Activated CD8-positive, alpha-beta memory T cell treated with anti-CD3 and anti-CD28 coated beads, Interleukin-2, amount 10 ng/mL, durations not matched to agents 7 days and 5 days (primary cell): Measurements from ENCODE around the gene IVNS1ABP. TPM values are rescaled to one million over a fixed set of nuclear protein-coding genes. Genes with fewer than 3 reads are reported as not detected.

Source experiments
- ATAC-seq: fragments of 150-1000 bp; cut with Tn5 transposase; one replicate; pipeline ENCODE4 v1.10.0; 2021; ENCODE audit warnings: moderate library complexity
- CTCF ChIA-PET: fragments of 350-600 bp; sonication (Branson Sonifier 250); formaldehyde crosslinking; loops from one replicate; lab custom pipeline; 2021; ENCODE audit warnings: antibody characterized with exemption; lab: Charles Lee
- DNase-seq: peaks from one replicate; pipeline ENCODE4 v3.0.0-alpha.2; 2020
- H3K27ac Mint-ChIP-seq: one replicate; pipeline ENCODE4 v1.8.0; 2021; ENCODE audit warnings: mild to moderate bottlenecking, mixed read lengths
- H3K27me3 Mint-ChIP-seq: one replicate; pipeline ENCODE4 v1.8.0; 2021; ENCODE audit warnings: mixed read lengths
- H3K36me3 Mint-ChIP-seq: one replicate; pipeline ENCODE4 v1.8.0; 2021; ENCODE audit warnings: mild to moderate bottlenecking, mixed read lengths
- H3K4me1 Mint-ChIP-seq: one replicate; pipeline ENCODE4 v1.8.0; 2021; ENCODE audit warnings: mixed read lengths
- H3K4me3 Mint-ChIP-seq: one replicate; pipeline ENCODE4 v1.8.0; 2021; ENCODE audit warnings: mild to moderate bottlenecking, moderate library complexity, mixed read lengths
- H3K9me3 Mint-ChIP-seq: one replicate; pipeline ENCODE4 v1.8.0; 2022; ENCODE audit warnings: low read depth, mixed read lengths
- total RNA-seq, 2 experiments: library from RNA; stranded (reverse); gene quantifications; one replicate each; pipeline ENCODE4 v1.2.3, GENCODE V29; 2021

IVNS1ABP gene
- total RNA-seq, 2 experiments from 2014 or later: 251 to 509 TPM

- Mint-ChIP-seq H3K36me3 (peaks cover 77% of the 10 kb centered on the region), H3K27ac (no peak overlapping the region)
Observed at GRCh38 chr1:185308126-185308525, 8.9 kb downstream of the IVNS1ABP start.

GRCh38 chr1:185305419-185305818 lies 11.6 kb downstream of the IVNS1ABP start:
- Mint-ChIP-seq H3K27me3 (no peaks in the 10 kb centered on the region), H3K9me3 (no peaks in the 10 kb centered on the region), H3K4me3 (no peak overlapping the region), H3K4me1 (peaks cover 26% of the 10 kb centered on the region), H3K36me3 (peaks cover 70% of the 10 kb centered on the region), H3K27ac (peak overlapping the region; percentile 49)
- ATAC-seq (peak; percentile 24), DNase-seq (no peak)
- CTCF ChIA-PET: interaction anchor here (1.3 to 1.6 kb wide), 2 partner anchors 11 to 375 kb away, joined by 3 to 7 read pairs; partner anchors contain the start of gene IVNS1ABP

More at GRCh38 chr1:185308126-185308525, 8.9 kb downstream of the IVNS1ABP start:
- Mint-ChIP-seq H3K9me3 (no peaks in the 10 kb centered on the region), H3K4me1 (peaks cover 42% of the 10 kb centered on the region), H3K27me3 (no peaks in the 10 kb centered on the region), H3K4me3 (no peak overlapping the region)
- CTCF ChIA-PET: interaction anchor here (1.6 kb wide), 1 partner anchor 373 kb away, joined by 5 read pairs; no protein-coding TSS in a partner anchor
- no peak for ATAC-seq
- no peak for DNase-seq

- no peak for DNase-seq
- CTCF ChIA-PET: interaction anchor here (0.6 to 1.5 kb wide), 3 partner anchors 192 to 370 kb away, joined by 3 to 6 read pairs (median 3); no protein-coding TSS in a partner anchor
- Mint-ChIP-seq H3K27me3 (no peaks in the 10 kb centered on the region), H3K27ac (no peak overlapping the region), H3K4me1 (peaks cover 15% of the 10 kb centered on the region), H3K9me3 (no peaks in the 10 kb centered on the region), H3K4me3 (no peak overlapping the region), H3K36me3 (peaks cover 75% of the 10 kb centered on the region)
- no peak for ATAC-seq
Observed at GRCh38 chr1:185300152-185300551, 16.9 kb downstream of the IVNS1ABP start.

- ATAC-seq: no peak
- Mint-ChIP-seq H3K9me3 (no peaks in the 10 kb centered on the region), H3K36me3 (peaks cover 72% of the 10 kb centered on the region), H3K4me3 (no peak overlapping the region), H3K27me3 (no peaks in the 10 kb centered on the region), H3K4me1 (peaks cover 9% of the 10 kb centered on the region), H3K27ac (no peak overlapping the region)
- DNase-seq: no peak
- CTCF ChIA-PET: interaction anchor here (0.5 kb wide), 1 partner anchor 28 kb away, joined by 3 read pairs; no protein-coding TSS in a partner anchor
Observed at GRCh38 chr1:185297982-185298381, 19.1 kb downstream of the IVNS1ABP start.

- Mint-ChIP-seq H3K4me3 (no peak overlapping the region), H3K36me3 (peaks cover 68% of the 10 kb centered on the region), H3K27me3 (no peaks in the 10 kb centered on the region), H3K4me1 (peaks cover 9% of the 10 kb centered on the region), H3K9me3 (no peaks in the 10 kb centered on the region), H3K27ac (no peak overlapping the region)
- CTCF ChIA-PET: interaction anchor here (1.0 kb wide), 1 partner anchor 81 kb away, joined by 5 read pairs; no protein-coding TSS in a partner anchor
- ATAC-seq (no peak), DNase-seq (no peak)
Observed at GRCh38 chr1:185295091-185295490, 22.0 kb downstream of the IVNS1ABP start.

GRCh38 chr1:185293967-185294542 lies 23.0 kb downstream of the IVNS1ABP start:
- Mint-ChIP-seq H3K36me3 (peaks cover 67% of the 10 kb centered on the region), H3K27ac (no peak overlapping the region), H3K4me3 (no peak overlapping the region), H3K27me3 (no peaks in the 10 kb centered on the region), H3K9me3 (no peaks in the 10 kb centered on the region), H3K4me1 (peaks cover 14% of the 10 kb centered on the region)
- ATAC-seq (no peak), DNase-seq (no peak)
- CTCF ChIA-PET: interaction anchor here (1.0 to 1.2 kb wide), 3 partner anchors 22 to 266 kb away, joined by 3 read pairs; no protein-coding TSS in a partner anchor

- CTCF ChIA-PET: interaction anchor here (0.7 kb wide), 2 partner anchors 207 to 355 kb away, joined by 3 read pairs; no protein-coding TSS in a partner anchor
- Mint-ChIP-seq H3K27me3 (no peaks in the 10 kb centered on the region), H3K4me3 (no peak overlapping the region), H3K4me1 (peaks cover 16% of the 10 kb centered on the region), H3K27ac (no peak overlapping the region), H3K36me3 (peaks cover 55% of the 10 kb centered on the region), H3K9me3 (no peaks in the 10 kb centered on the region)
- ATAC-seq: no peak
- DNase-seq: no peak
Observed at GRCh38 chr1:185292237-185292636, 24.8 kb downstream of the IVNS1ABP start.

- H3K36me3 Mint-ChIP-seq: peaks cover 50% of the 10 kb centered on the region
Observed at GRCh38 chr1:185291652-185292051, 25.4 kb downstream of the IVNS1ABP start.

GRCh38 chr1:185291159-185291558 lies 25.9 kb downstream of the IVNS1ABP start:
- Mint-ChIP-seq H3K9me3 (no peaks in the 10 kb centered on the region), H3K27me3 (no peaks in the 10 kb centered on the region), H3K4me3 (no peak overlapping the region), H3K27ac (no peak overlapping the region), H3K36me3 (peaks cover 45% of the 10 kb centered on the region), H3K4me1 (peaks cover 16% of the 10 kb centered on the region)
- DNase-seq: no peak
- peak; percentile 31 for ATAC-seq
- CTCF ChIA-PET: no interaction called here

More at GRCh38 chr1:185291652-185292051, 25.4 kb downstream of the IVNS1ABP start:
- CTCF ChIA-PET: interaction anchor here (0.7 kb wide), 1 partner anchor 207 kb away, joined by 3 read pairs; no protein-coding TSS in a partner anchor
- ATAC-seq: no peak
- Mint-ChIP-seq H3K4me1 (peaks cover 16% of the 10 kb centered on the region), H3K27me3 (no peaks in the 10 kb centered on the region), H3K4me3 (no peak overlapping the region), H3K27ac (no peak overlapping the region), H3K9me3 (no peaks in the 10 kb centered on the region)
- no peak for DNase-seq

GRCh38 chr1:185289880-185290279 lies 27.2 kb downstream of the IVNS1ABP start:
- Mint-ChIP-seq H3K4me3 (no peak overlapping the region), H3K9me3 (no peaks in the 10 kb centered on the region), H3K4me1 (peaks cover 16% of the 10 kb centered on the region), H3K36me3 (peaks cover 34% of the 10 kb centered on the region), H3K27ac (peak overlapping the region; percentile 47), H3K27me3 (no peaks in the 10 kb centered on the region)
- DNase-seq (no peak), ATAC-seq (no peak)
- CTCF ChIA-PET: interaction anchor here (1.1 kb wide), 1 partner anchor 26 kb away, joined by 3 read pairs; no protein-coding TSS in a partner anchor

GRCh38 chr1:185288435-185288834 lies 28.6 kb downstream of the IVNS1ABP start:
- Mint-ChIP-seq H3K4me1 (peaks cover 16% of the 10 kb centered on the region), H3K4me3 (no peak overlapping the region), H3K27ac (no peak overlapping the region), H3K9me3 (no peaks in the 10 kb centered on the region), H3K27me3 (no peaks in the 10 kb centered on the region), H3K36me3 (peaks cover 22% of the 10 kb centered on the region)
- DNase-seq (no peak), ATAC-seq (no peak)
- CTCF ChIA-PET: no interaction called here

- no peaks in the 10 kb centered on the region for H3K9me3 Mint-ChIP-seq
- H3K27ac Mint-ChIP-seq: no peak overlapping the region
- peaks cover 16% of the 10 kb centered on the region for H3K4me1 Mint-ChIP-seq
- CTCF ChIA-PET: no interaction called here
- H3K36me3 Mint-ChIP-seq: peaks cover 16% of the 10 kb centered on the region
- H3K27me3 Mint-ChIP-seq: no peaks in the 10 kb centered on the region
- H3K4me3 Mint-ChIP-seq: no peak overlapping the region
- no peak for DNase-seq
- no peak for ATAC-seq
Observed at GRCh38 chr1:185287451-185287850, 29.6 kb downstream of the IVNS1ABP start.

GRCh38 chr1:185284533-185285276 lies 32.3 kb downstream of the IVNS1ABP start:
- Mint-ChIP-seq H3K27me3 (no peaks in the 10 kb centered on the region), H3K27ac (no peak overlapping the region), H3K36me3 (peaks cover 11% of the 10 kb centered on the region), H3K4me1 (peaks cover 28% of the 10 kb centered on the region), H3K4me3 (no peak overlapping the region), H3K9me3 (no peaks in the 10 kb centered on the region)
- ATAC-seq: no peak
- CTCF ChIA-PET: no interaction called here
- DNase-seq: no peak
